ENCODE data around the gene KLK8.

KLK8 gene

DNA sequence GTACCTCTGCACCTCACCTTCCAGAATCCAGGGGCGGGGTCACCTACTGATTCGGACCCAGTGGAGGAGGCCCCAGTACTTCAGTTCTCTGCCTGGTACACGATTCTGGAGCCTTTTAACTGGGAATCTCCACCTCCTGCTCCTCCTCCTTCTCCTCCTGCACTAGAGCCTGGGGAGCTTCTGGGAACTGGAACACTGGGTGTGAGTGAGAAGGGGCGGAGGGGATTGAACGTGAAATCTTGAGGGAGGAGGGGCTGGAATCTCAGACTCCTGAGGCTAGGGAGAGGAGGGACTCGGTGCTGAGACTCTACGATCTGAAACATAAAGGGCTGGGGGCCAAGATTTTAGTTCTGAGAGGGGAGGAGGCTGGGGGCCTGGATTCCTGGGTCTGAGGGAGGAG, at the start of gene KLK8:
Gene KLK8 (minus strand): TSS at position 90 of the 400 bp plus-strand sequence. CDS start 437 bp downstream, outside the sequence.
- no peak for DNase-seq (ENCODE audit: low read depth in 2 of 2)

GRCh38 chr19:51047031-51047335, 45.6 kb upstream of the KLK8 start:
- no peak for DNase-seq (ENCODE audit: low read depth in 2 of 2)

- DNase-seq (ENCODE audit: low read depth in 2 of 2), result no peak
These were observed 42.9 kb upstream of the KLK8 start for GRCh38 chr19:51044327-51044726.

DNA sequence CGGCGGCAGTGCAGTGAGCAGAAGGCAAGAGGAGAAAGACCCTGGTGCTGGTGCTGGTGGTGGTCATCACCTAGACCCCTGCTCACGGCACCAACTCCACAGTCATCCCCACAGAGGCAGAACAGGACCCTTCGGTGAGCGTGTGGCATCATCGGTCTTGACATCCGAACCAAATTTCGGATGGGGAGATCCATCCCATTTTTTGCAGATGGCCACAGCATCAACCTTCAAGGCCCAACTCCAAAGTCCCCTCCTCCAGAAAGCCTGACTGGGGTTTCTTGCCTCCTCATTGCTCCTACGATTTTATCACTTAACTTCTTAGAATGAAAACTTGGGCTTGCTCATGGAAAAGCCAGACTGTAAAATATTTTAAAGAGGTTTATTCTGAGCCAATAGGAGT, 42.1 kb upstream of the KLK8 start:
- no peak for DNase-seq (ENCODE audit: low read depth in 2 of 2)

DNA sequence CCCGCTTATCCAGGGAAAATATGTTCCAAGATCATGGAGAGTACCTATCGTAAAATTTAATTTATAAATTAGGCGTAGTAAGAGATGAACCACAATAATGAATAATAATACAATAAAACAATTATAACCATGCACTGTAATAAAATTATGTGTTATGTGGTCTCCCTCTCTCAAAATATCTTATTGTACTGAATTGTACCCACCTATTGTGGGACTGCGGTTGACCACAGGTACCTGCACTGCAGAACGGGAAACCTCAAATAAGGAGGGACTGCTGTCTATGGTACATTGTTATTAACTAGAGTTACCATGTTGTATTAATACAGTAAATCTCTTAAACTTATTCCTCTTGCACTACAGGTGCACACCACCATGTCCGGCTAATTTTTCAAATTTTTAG, 38.7 kb upstream of the KLK8 start:
- no peak for DNase-seq (ENCODE audit: low read depth in 2 of 2)

GRCh38 chr19:51036519-51036918, 35.1 kb upstream of the KLK8 start:
- no peak for DNase-seq (ENCODE audit: low read depth in 2 of 2)

DNA sequence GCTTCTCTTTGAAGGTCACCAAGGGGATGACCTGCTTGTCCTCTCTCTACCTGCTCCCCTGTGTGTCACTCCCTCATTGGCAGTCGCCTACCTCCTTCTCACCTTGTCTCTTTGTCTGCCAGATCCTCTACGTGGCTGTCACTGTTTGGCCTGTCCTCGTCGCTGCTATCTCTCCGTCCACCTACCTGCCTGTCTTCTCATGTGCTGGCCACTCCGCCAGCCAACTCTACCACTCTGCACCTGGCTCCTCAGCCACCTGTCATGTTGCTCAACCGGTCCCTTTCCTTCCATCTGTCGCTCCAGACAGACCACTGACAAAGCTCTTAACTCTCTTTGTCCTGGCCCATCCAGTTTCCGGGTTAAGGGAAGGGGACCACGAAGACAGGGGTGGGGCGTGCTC, 33.3 kb upstream of the KLK8 start, which contains the start of gene KLK12:
Gene KLK12 (minus strand): TSS at position 299 of the 400 bp plus-strand sequence. CDS start 381 bp downstream, outside the sequence.
- DNase-seq (ENCODE audit: low read depth in 2 of 2), result no peak

GRCh38 chr19:51031880-51032225, 30.4 kb upstream of the KLK8 start:
- DNase-seq (ENCODE audit: low read depth in 2 of 2), result no peak

GRCh38 chr19:51031220-51031879, 29.9 kb upstream of the KLK8 start:
- DNase-seq (ENCODE audit: low read depth in 2 of 2), result no peak

- DNase-seq (ENCODE audit: low read depth in 2 of 2), result no peak
These were observed 29.2 kb upstream of the KLK8 start for GRCh38 chr19:51030631-51031030.

DNA sequence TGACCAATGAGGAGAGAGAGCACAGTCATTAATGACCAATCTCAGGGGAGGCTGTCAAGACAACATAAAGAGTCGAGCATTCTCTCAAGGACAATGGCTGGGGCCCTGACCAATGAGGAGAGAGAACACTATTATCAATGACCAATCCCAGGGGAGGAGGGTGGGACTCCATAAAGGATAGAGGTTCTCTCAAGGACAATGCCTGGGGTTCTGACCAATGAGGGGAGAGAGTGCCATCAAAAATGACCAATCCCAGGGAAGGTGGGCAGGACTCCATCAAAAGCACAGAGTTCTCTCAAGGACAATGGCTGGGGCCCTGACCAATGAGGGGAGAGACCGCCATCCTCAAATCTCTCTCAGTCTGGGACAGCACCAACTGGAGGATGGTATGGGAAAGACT, 28.3 kb upstream of the KLK8 start:
- no peak for DNase-seq (ENCODE audit: low read depth in 2 of 2)

DNA sequence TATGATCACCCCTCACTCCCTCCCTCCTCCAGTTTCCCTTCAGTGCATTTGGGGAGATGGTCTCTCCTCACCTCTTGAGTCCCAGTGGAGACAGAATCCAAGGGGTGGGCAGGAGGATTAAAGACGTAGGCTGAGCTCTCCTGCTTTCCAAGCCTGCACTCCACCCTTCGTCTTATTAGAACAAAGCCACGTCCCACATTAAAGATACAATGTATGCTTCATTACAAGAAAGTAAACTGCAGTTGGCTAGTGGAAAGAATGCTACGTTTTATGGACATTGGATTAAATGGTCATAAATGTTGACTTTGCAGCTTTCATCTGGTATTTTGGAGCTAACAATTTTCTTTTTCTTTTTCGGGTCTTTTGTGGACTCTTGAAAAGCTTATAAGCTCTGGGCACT, 26.5 kb upstream of the KLK8 start:
- DNase-seq (ENCODE audit: low read depth in 2 of 2), result no peak

DNA sequence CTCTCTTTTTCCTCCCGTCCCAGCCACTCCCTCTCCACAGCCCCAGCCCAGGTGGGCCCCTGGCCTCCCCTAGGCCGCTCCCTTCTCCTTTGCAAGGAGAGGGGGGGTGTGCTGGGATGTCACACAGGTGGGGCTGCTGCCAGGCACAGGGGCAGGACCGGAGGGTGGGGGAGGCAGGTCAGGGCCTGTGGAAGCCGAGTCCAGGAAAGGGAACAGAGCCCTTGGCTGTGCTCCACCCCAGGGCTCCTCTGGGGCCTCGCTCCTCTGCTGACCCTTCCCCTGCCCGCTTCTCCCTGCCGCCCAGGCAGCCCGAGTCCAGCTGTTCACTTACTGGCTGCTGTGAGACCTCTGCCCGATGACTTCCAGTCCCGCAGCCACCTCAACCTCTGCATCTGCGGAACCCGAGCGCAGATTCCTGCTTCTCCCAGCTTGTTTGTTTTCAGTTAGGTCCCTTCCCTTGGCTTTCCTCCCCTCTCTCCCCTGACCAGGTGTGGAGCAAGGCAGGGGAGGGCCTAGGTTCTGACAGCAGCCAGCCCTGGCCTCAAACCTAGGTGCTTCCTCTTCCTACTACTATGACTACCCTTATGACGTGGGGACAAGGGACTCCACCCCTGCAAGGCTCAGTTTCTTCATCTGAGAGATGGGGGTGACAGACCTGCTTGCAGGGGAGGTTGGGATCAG, 25.9 kb upstream of the KLK8 start:
- DNase-seq (ENCODE audit: low read depth in 2 of 2), result no peak

GRCh38 chr19:51026554-51026831, 25.1 kb upstream of the KLK8 start, which contains the start of gene KLK11:
KLK11 (minus strand) TSS chr19:51026616; CDS start chr19:51025631, 985 bp downstream.
- DNase-seq (ENCODE audit: low read depth in 2 of 2), result no peak

DNA sequence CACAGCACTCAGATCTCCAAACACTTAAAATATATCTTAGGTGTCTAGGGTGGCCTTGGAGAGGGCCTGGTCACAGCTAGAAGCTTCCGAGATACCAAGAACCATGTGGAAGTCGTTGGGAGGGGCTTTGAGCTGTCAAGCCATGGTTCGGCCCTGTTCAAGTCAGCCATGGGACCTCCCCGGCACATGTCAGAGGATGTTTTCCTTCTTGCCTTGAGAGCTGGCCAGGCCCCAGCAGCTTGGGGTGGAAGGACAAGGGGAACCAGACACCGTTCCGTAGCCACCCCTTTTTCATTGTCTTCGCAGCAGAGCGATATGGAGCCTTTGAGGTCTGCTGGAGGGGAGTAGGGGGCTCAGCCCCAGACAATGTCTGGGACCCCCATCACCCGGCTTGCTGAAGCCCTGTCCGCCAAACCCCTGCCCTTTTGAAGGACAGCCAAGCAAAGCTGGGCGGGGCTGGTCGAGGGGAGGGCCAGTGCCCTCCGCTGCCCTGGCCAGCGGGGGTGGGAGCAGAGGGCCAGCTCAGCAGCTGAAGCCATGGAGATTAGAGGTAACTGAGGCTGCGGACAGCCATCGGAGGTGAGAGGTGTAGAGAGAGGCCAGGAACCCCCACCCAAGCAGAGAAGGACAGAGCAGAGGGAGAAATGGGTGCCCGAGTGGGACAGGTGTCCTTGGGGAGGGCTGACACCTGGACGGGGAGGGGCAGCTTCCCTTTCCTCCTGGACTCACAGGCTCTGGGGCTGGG, 24.6 kb upstream of the KLK8 start:
- no peak for DNase-seq (ENCODE audit: low read depth in 2 of 2)

GRCh38 chr19:51025401-51025800, 24.0 kb upstream of the KLK8 start:
- no peak for DNase-seq (ENCODE audit: low read depth in 2 of 2)

DNA sequence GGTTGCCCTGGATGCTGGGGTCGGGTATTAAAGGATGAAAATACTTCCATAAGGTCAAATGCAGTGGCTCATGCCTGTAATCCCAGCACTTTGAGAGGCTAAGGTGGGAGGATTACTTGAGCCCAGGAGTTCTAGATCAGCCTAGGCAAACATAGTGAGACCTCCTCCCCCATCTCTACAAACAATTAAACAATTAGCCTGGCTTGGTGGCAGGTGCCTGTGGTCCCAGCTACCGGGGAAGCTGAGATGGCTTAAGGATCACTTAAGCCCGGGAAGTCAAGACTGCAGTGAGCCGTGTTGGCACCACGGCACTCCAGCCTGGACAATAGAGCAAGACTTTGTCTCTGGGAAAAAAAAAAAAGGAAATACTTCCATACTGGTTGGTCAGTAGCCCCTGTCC, 23.5 kb upstream of the KLK8 start:
- no peak for DNase-seq (ENCODE audit: low read depth in 2 of 2)

GRCh38 chr19:51023946-51024345, 22.5 kb upstream of the KLK8 start:
- no peak for DNase-seq (ENCODE audit: low read depth in 2 of 2)

DNA sequence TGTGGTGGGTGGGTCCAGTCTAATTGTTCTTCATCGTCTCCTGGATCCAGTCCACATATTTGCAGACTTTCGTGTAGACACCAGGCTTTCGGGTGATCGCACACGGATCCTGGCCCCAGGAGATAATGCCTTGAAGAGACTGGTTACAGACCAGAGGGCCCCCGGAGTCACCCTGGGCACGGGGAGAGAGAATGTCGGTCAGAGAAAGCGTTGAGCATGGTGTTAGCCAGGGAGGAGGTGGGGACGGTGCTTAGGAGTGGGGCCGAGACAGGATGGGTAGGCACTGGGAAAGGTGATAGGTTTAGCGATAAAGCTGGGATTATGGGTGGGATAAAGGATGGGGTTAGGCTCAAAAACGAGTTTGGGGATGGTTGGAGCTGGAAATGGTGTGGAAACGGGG, 21.1 kb upstream of the KLK8 start:
- no peak for DNase-seq (ENCODE audit: low read depth in 2 of 2)

DNA sequence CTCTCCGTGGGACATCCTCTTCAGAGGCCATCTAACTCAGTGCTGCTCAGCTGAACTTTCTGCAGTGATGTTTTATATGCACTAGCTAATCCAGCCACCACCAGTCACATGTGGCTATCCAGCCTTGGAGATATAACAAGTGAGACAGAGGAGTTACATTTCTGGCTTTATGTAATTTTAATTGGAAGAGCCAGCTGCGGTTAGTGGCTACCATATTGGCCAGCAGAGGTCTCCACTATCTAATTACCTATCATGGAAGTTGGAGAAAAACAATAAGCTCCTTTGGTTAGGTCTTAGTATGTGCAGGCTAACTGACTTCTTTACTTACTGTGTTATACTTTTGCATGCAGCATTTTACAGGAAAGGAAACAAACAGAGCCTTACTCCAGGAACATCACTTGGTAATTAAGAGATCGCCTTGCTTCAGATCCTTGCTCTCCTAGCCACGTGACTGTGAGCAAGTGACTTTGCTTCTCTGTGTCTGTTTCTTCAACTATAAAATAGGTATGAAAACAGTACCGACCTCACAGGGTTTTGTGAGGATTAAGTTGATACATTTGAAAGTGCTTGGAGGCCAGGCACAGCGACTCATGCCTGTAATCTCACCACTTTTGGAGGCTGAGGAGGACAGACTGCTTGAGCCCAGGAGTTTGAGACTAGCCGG, 19.7 kb upstream of the KLK8 start:
- DNase-seq (ENCODE audit: low read depth in 2 of 2), result no peak

DNA sequence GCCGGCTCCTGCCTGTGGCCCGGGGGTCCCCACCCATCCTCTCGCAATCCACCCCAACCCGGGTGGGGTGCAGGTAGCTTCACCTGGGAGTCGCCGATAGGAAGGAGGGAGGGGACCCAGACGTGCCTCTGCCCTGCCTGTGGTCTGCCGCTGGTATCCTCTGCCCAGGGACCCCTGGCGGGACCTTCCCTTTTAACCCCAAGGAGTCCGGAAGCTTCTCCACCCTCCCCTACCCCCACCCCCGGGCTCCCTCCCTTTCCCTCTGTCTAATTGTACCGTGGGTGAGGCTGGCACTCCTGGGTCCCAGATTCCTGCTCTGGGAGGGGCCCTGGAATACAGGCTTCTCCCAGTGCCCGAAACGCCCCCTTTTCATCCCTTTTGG, 18.1 kb upstream of the KLK8 start, which contains the start of gene KLK10:
Gene KLK10 (minus strand): TSS at position 166 of the 382 bp plus-strand sequence. CDS start 579 bp downstream, outside the sequence.
- no peak for DNase-seq (ENCODE audit: low read depth in 2 of 2)

GRCh38 chr19:51018745-51019543, 17.5 kb upstream of the KLK8 start:
- DNase-seq (ENCODE audit: low read depth in 2 of 2), result no peak

Data from activated CD8-positive, alpha-beta memory T cell treated with anti-CD3 and anti-CD28 coated beads for 4 hours (primary cell).